D341Med (cell line): ENCODE results near the gene REEP1.

Source experiments
- DNase-seq: peaks from one replicate; pipeline ENCODE4 v3.0.0; 2012; ENCODE audit warnings: low spot score

Gene REEP1, protein sequence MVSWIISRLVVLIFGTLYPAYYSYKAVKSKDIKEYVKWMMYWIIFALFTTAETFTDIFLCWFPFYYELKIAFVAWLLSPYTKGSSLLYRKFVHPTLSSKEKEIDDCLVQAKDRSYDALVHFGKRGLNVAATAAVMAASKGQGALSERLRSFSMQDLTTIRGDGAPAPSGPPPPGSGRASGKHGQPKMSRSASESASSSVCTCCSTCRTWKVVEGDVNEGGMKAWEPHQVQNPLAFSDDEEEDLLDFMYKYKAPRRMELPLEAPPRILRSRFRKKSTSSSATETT

DNA sequence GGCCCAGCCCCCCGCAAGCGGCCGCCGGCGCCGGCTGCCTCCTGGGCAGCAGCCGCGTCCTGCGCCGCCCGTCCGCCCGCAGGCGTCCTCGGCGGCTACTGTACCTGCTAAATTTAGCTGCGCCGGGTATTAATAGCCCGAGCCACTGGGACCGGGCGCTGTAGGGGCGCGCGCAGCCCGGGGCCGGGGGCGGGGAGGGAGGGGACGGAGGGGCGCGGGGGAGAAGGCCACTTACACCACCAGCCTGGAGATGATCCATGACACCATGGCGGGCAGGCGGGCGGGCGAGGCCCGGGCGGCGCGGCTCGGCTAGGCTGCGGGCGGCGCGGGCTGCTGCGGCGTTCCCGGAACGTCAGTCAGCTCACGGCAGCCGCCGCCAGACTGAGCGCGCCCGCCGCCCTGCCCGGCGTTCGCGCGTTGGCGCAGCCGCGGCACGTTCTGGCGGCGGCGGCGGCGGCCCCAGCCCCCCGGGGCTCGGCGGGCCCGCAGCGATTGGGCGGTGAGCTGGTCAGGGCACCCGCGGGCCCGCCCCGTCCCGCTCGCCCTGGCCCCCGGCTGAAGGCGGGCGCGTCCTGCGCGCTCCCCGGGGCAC is at the start of gene REEP1:
Gene REEP1 (minus strand): TSS at position 383 of the 592 bp plus-strand sequence. CDS start 116 bp downstream, at position 267.
- peak; percentile 88 for DNase-seq

GRCh38 chr2:86383844-86384243 is 46.4 kb upstream of the REEP1 start:
- no peak for DNase-seq

DNA sequence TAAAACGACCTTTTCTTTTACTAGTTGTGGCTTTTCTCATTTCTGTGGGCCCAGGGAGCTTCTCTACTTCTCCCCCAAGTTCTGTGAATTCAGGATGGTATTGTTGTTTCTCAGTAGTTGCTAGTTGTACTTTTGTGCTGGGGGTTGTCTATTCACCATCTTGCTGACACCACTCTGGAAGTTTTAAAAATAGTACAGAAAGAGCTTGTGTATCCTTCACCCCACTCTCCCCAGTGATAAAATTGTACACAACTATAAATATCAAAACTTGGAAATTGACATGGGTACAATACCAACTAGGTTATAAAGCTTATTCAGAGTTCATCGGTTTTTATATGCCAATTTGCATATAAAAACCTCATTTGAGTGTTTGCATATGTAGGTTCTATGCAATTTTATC is 45.3 kb upstream of the REEP1 start:
- no peak for DNase-seq

DNA sequence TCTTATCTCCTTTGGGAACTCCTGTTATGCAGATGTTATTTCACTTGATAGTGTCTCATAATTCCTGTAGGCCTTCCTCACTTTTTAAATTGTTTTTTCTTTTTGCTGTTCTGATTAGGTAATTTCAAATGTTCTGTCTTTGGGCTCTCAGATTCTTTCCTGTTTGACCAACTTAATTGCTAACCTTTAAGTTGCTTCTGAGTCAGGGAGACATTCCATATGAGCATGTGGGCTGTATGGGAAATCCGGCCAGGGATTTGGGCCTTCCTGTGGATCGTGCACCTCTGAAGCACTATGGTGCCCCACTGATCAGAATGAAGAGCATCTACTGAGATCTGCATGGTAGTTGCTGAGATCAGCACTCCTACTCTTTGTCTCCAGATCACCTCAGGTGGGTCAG is 44.7 kb upstream of the REEP1 start:
- no peak for DNase-seq

DNA sequence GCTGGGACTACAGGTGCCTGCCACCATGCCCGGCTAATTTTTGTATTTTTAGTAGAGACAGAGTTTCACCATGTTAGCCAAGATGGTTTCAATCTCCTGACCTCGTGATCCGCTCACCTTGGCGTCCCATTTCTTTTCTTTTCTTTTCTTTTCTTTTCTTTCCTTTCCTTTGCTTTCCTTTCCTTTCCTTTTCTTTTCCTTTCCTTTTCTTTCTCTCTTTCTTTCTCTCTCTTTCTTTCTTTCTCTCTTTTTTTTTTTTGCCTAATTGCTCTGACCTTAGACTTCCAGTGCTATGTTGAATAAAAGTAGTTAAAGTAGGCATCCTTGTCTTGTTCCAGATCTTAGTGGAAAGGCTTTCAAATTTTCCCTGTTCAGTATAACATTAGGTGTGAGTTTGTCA is 41.0 kb upstream of the REEP1 start:
- DNase-seq, result no peak

- DNase-seq, result no peak
Measured at GRCh38 chr2:86375623-86376022, 38.2 kb upstream of the REEP1 start.

GRCh38 chr2:86372641-86373502 is 35.4 kb upstream of the REEP1 start:
- DNase-seq, result peak; percentile 72

- DNase-seq, result no peak
Measured at GRCh38 chr2:86372133-86372532, 34.7 kb upstream of the REEP1 start.

DNA sequence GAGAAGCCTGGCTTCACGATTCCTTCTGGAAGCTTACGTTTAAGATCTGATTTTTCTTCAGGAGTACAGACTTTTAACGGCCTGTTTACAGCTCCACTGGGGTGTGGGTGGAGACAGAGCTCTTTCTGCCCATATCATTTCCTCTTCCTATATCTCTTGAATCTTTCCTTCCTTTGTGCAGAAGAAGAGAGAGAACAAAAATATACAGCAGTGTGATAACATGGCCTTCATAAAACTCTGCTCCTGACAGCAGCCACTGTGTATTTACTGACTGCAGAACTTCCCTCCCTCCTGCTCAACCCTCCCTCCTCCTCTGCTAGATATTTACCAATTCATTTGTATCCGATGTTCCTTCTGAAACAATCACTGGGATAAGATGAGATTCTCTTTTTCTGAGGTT is 34.1 kb upstream of the REEP1 start:
- DNase-seq, result no peak

DNA sequence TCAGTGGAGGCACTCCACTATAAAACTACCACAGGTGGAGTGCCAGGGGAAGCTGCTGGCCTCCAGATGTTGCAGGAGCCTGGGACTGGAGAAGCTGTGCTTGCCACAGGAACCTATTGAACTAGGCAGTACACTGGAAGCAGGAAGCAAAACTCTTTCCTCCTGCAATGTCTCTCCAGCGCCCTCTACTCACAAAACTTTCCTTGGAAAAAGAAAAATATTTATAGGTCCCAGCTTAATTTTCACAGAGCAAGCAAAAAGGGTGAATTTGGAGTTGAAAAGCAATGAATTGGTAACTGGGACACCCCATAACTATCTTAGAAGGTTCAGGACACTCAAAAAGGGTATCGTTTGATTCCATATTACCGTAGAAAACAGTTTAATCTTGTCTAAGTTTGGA is 33.2 kb upstream of the REEP1 start:
- DNase-seq, result no peak

DNA sequence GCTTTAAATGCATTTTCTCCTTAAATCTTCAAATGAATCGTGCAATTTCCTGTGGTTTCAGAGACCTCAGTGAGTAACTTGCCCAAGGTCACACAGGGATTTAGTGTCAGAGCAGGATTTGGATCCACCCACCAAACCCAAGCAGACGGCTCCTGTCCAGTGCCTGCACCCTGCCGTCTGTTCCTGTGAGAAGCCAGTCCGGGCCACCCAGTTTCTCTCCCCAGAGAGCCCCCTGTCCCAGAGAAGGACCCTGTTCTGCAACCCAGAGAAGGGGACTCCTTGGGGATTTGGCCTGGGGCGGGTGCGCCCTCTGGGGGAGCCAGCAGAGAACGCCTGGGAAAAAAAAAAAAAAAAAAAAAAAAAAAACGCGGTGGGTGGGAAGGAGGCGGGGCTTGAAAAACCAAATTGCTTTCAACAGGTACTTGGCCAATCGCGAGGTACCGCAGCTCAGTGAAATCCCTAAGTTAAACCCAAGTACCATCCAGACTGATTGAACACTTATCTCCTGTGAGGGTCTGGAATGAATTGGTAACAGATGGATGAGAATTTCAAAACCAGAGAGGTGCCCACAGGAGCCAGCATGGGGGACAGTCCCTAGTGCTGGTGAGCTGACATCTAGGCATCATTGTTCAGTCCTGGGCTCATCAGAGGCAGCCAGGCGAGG is 30.9 kb upstream of the REEP1 start:
- peak; percentile 87 for DNase-seq

DNA sequence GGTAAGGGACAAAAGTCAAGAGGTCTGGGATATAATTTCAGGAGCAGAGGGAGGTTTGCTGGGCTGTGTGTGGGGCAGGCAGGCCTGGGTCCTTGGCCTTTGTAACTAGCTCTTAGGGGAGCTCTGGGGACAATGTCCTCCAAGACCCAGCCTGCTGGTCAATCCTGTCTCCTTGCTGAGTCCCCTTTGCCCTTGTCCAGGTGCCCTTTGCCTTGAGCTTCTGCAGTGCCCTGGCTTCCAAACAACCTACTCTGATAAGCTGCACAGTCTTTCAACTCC is 30.0 kb upstream of the REEP1 start:
- DNase-seq, result no peak

GRCh38 chr2:86366651-86367498 is 29.4 kb upstream of the REEP1 start:
- no peak for DNase-seq

- DNase-seq, result no peak
Measured at GRCh38 chr2:86364894-86365293, 27.5 kb upstream of the REEP1 start.

DNA sequence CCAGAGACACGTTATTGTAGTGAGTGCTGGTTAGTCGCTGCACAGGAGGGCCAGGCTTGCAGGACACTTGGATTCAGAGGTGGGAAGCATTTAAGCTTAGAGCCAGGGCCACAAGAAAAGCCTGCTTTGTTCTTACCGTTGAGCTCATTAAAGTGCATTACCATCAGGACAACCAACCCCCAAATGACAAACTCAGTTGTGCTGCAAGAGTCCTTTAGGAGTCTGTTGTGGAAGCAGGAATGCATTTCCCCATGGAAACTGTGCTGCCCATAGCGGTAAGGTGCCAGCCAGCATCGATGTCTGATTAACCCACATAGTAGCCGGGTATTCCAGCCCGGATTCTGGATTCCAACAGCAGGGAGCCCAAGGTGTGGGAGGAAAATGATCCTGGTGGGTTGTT is 23.4 kb upstream of the REEP1 start:
- no peak for DNase-seq

DNA sequence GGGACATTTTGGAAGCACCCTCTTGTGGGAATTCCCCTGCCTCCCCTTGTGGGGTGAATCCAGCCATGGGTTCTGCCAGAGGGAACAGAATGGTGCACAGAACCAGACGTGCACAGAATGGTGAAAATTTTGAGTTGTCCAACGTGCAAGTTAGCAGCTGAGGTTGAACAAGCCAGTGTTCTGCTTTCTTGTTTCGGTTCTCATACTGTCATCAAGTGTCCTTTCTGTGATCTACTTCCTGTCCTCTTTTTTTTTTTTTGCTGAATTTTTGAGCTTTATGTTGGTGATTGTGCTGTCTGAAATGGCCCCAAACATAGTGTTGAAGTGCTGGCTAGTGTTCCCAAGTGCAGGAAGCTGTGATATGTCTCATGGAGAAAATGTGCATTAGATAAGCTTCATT is 21.5 kb upstream of the REEP1 start:
- no peak for DNase-seq

DNA sequence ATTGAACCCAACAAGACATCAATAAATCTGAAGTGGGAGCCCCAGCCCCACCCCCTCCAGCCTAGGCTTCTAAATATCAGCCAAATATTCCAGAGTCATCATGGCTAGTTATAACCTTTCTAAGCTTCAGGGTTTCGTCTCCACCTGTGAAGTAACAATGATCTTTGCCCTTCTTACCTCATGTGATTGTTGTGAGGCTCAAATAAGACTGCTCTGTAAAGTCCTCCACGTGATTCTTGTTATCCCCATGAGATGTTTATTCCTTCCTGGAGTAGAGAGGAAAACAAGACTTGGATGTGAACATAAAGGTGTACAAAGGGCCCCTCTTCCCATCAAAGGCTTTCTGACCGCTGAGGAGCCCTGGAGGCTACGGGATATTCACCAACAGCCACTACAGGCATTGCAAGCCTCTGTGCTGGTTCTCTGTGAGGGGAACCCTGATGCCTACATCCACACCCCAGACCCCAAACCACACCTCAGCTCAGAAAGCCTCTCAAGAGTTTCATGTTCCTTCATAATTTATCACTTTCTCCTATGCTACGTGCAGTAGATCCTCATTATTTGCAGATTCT is 20.1 kb upstream of the REEP1 start:
- no peak for DNase-seq

DNA sequence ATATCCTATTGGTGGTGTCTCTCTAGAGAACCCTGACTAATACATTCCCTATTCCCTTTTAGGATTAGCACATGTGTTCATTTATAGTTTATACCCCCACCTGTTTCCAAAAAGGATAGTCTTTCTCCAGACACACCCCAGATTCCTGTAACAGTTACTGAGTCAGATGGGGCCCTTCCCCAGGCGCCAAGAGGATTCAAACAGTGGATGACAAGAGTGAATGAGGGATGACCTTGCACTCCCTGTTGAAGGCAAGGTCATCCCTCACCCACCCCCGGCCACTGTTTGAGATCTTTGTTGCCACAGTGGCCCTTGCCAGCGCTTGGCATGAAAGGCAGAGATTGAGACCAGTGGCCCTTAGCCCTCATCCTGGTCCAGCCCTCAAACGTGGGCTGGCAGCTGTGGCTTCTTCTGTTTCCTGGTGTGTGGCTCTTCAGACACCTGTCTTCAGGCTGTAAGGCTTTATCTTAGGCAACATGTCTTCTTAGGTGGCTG is 15.3 kb upstream of the REEP1 start:
- DNase-seq, result no peak

DNA sequence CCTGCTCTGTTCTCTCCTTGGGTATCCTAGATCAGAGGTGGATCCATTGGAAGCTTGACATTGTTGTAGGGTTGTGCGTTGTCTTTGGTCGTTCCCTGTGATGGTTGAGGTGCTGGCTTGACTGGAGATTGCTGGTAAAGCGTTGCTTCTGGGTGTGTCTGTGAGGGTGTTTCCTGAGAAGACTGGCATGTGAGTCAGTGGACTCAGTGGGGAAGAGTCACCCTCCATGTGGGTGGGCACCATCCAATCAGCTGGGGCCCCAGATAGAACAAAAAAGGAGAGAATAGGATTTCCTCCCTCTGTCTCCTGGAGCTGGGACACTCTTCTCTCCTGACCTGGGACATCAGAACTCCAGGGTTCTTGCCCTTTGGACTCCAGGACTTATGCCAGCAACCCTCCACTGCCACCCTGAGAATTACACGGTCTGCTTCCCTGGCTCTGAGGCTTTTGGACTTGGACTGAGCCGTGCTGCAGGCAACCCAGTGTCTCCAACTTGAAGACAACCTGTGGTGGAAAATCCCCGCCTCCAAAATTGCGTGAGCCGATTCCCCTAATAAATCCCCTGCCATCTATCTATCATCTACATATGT is 14.8 kb upstream of the REEP1 start:
- DNase-seq, result no peak

GRCh38 chr2:86350751-86351150 is 13.3 kb upstream of the REEP1 start:
- DNase-seq, result no peak

DNA sequence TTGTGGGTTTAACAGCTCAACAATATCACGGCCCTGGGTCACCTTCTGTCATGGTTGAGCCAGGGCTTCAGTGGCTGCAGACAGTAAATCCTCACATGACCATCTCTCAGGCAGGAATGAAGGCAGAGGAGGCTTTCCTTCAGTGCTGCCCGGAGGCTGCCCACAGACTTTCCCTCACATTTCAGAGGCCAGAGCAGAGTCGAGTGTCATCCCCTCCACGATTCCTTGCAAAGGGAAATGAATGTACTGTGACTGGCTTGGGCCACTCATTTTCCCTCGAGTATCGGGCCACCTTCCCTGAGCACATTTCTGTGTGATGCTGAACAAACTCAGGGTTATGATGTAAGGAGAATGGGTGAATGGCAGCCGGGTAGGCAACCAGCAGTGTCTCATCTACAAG is 10.0 kb upstream of the REEP1 start:
- no peak for DNase-seq
